WTC11 (cell line): ENCODE results near the gene SGCA. TPM values are rescaled to one million over a fixed set of nuclear protein-coding genes. Genes with fewer than 3 reads are reported as not detected.

Experiments used
- ATAC-seq: fragments of 200-7000 bp; cut with Tn5 transposase; 2 replicates; pipeline ENCODE4 v1.10.0; 2021; ENCODE audit warnings: mild to moderate bottlenecking, moderate library complexity
- CTCF ChIA-PET: fragments of 300-600 bp; sonication (Branson Sonifier 250); formaldehyde crosslinking; loops from one replicate; lab custom pipeline; 2021; ENCODE audit warnings: antibody characterized with exemption; lab: Charles Lee
- POLR2A ChIA-PET: fragments of 350-600 bp; sonication (Branson Sonifier 250); formaldehyde crosslinking; loops from one replicate; lab custom pipeline; 2021; ENCODE audit warnings: antibody characterized with exemption; lab: Charles Lee
- DNase-seq: peaks from one replicate; pipeline ENCODE4 v3.0.0; 2021; ENCODE audit warnings: low spot score
- H3K27ac Mint-ChIP-seq: 2 replicates; pipeline ENCODE4 v1.8.0; 2021; ENCODE audit warnings: mixed read lengths
- H3K27me3 Mint-ChIP-seq: 2 replicates; pipeline ENCODE4 v1.8.0; 2021; ENCODE audit warnings: low read depth, mild to moderate bottlenecking, moderate library complexity, mixed read lengths
- H3K36me3 Mint-ChIP-seq: 2 replicates; pipeline ENCODE4 v1.8.0; 2021; ENCODE audit warnings: mixed read lengths
- H3K4me1 Mint-ChIP-seq: 2 replicates; pipeline ENCODE4 v1.8.0; 2022; ENCODE audit warnings: mixed read lengths
- H3K4me3 Mint-ChIP-seq: 2 replicates; pipeline ENCODE4 v1.8.0; 2021; ENCODE audit warnings: mild to moderate bottlenecking, moderate library complexity, mixed read lengths
- H3K9me3 Mint-ChIP-seq: 2 replicates; pipeline ENCODE4 v1.8.0; 2021; ENCODE audit warnings: mixed read lengths
- FOXP1 ChIP-seq: sonication (generic); formaldehyde crosslinking; IDR thresholded peaks from 2 replicates; pipeline ENCODE4 v1.8.0; 2022; ENCODE audit warnings: missing genetic modification reagents, mild to moderate bottlenecking, moderate library complexity, borderline replicate concordance
- GABPB1 ChIP-seq: sonication (generic); formaldehyde crosslinking; IDR thresholded peaks from 2 replicates; pipeline ENCODE4 v1.8.1; 2023; ENCODE audit warnings: mild to moderate bottlenecking, missing genetic modification reagents
- GRHL2 ChIP-seq: fragments of 250-450 bp; sonication (Bioruptor Pico); IDR thresholded peaks from 2 replicates; pipeline ENCODE4 v1.8.0; 2022; ENCODE audit warnings: mild to moderate bottlenecking, moderate library complexity; ENCODE audit not compliant: insufficient replicate concordance, severe bottlenecking
- JAZF1 ChIP-seq: fragments of 250-450 bp; sonication (Bioruptor Pico); IDR thresholded peaks from 2 replicates; pipeline ENCODE4 v1.9.0; 2021; ENCODE audit warnings: moderate library complexity, mild to moderate bottlenecking, inconsistent platforms
- NFATC4 ChIP-seq: fragments of 250-450 bp; sonication (Bioruptor Pico); IDR thresholded peaks from 2 replicates; pipeline ENCODE4 v1.9.0; 2021; ENCODE audit warnings: mild to moderate bottlenecking
- NR1H2 ChIP-seq: sonication (generic); formaldehyde crosslinking; IDR thresholded peaks from 2 replicates; pipeline ENCODE4 v1.9.0; 2021; ENCODE audit warnings: mild to moderate bottlenecking, moderate library complexity, missing genetic modification reagents
- RELA ChIP-seq: sonication (generic); formaldehyde crosslinking; IDR thresholded peaks from 2 replicates; pipeline ENCODE4 v1.8.1; 2022; ENCODE audit warnings: missing genetic modification reagents, mild to moderate bottlenecking, borderline replicate concordance
- SOX15 ChIP-seq: fragments of 250-450 bp; sonication (Bioruptor Pico); IDR thresholded peaks from 2 replicates; pipeline ENCODE4 v1.9.0; 2021; ENCODE audit warnings: mild to moderate bottlenecking
- TP53 ChIP-seq: sonication (generic); formaldehyde crosslinking; IDR thresholded peaks from 2 replicates; pipeline ENCODE4 v1.8.1; 2023; ENCODE audit warnings: mild to moderate bottlenecking, missing genetic modification reagents
- ZNF396 ChIP-seq: fragments of 250-450 bp; sonication (Bioruptor Pico); IDR thresholded peaks from 2 replicates; pipeline ENCODE4 v1.8.0; 2021; ENCODE audit warnings: mild to moderate bottlenecking, moderate library complexity, borderline replicate concordance
- ZNF416 ChIP-seq: fragments of 250-450 bp; sonication (Bioruptor Pico); IDR thresholded peaks from 2 replicates; pipeline ENCODE4 v1.9.0; 2021; ENCODE audit warnings: mild to moderate bottlenecking, inconsistent platforms
- ZNF423 ChIP-seq: fragments of 250-450 bp; sonication (Bioruptor Pico); IDR thresholded peaks from 2 replicates; pipeline ENCODE4 v2.1.2; 2022; ENCODE audit warnings: mild to moderate bottlenecking, moderate library complexity
- total RNA-seq: library from RNA; stranded (reverse); gene quantifications from 3 replicates; pipeline ENCODE4 v1.2.3, GENCODE V29; 2021
- TF ChIP-seq, protein P1 (sequence below): sonication (generic); formaldehyde crosslinking; IDR thresholded peaks from 2 replicates; pipeline ENCODE4 v1.8.0; 2022; ENCODE audit warnings: mild to moderate bottlenecking, missing genetic modification reagents
- TF ChIP-seq, protein P2 (sequence below): fragments of 250-450 bp; sonication (Bioruptor Pico); IDR thresholded peaks from 2 replicates; pipeline ENCODE4 v2.1.2; 2022; ENCODE audit warnings: mild to moderate bottlenecking, moderate library complexity
- TF ChIP-seq, protein P3 (sequence below): fragments of 250-450 bp; sonication (Bioruptor Pico); IDR thresholded peaks from 2 replicates; pipeline ENCODE4 v1.8.0; 2021; ENCODE audit warnings: mild to moderate bottlenecking
- TF ChIP-seq, protein P4 (sequence below): sonication (generic); formaldehyde crosslinking; IDR thresholded peaks from 2 replicates; pipeline ENCODE4 v1.8.0; 2023; ENCODE audit warnings: missing genetic modification reagents, mild to moderate bottlenecking, borderline replicate concordance
- TF ChIP-seq, protein P5 (sequence below): fragments of 250-450 bp; sonication (Bioruptor Pico); conservative IDR thresholded peaks from 2 replicates; pipeline ENCODE4 v1.9.0; 2021; ENCODE audit warnings: mild to moderate bottlenecking

The SGCA gene
- total RNA-seq, 1 experiment from 2014 or later: 1.0 TPM

DNA sequence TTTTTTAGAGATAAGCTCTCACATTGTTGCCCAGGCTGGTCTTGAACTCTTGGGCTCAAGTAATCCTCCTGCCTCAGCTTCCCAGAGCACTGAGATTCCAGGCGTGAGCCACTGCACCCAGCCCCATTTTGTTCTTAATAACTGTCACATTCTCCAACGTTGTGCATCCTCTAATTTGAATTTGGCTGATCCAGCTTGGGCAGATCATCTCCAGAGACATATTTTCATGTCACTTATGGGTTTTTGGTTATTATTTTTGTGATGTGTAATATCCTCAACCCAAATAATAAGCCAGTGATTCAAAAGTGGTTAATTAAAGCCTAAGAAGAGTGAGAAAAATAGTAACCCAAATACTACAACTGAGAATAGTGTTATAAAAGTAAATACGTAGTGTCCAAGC, 51.8 kb downstream of the SGCA start:
- peaks cover 23% of the 10 kb centered on the region for H3K4me1 Mint-ChIP-seq
- H3K36me3 Mint-ChIP-seq: no peaks in the 10 kb centered on the region
- ATAC-seq (no peak), DNase-seq (no peak)
- ChIA-PET CTCF (interaction anchor here (2.6 kb wide), 1 partner anchor 57 kb away, joined by 5 read pairs; the partner anchor contains the start of gene TMEM92), POLR2A (interaction anchor here (0.7 kb wide), 1 partner anchor 40 kb away, joined by 6 read pairs; no protein-coding TSS in a partner anchor)
- no peak overlapping the region for H3K27ac Mint-ChIP-seq
- no peaks in the 10 kb centered on the region for H3K9me3 Mint-ChIP-seq
- no peak overlapping the region for H3K4me3 Mint-ChIP-seq
- no peaks in the 10 kb centered on the region; the same call in 1 of the 2 replicates for H3K27me3 Mint-ChIP-seq
- TF ChIP-seq, protein P1, sequence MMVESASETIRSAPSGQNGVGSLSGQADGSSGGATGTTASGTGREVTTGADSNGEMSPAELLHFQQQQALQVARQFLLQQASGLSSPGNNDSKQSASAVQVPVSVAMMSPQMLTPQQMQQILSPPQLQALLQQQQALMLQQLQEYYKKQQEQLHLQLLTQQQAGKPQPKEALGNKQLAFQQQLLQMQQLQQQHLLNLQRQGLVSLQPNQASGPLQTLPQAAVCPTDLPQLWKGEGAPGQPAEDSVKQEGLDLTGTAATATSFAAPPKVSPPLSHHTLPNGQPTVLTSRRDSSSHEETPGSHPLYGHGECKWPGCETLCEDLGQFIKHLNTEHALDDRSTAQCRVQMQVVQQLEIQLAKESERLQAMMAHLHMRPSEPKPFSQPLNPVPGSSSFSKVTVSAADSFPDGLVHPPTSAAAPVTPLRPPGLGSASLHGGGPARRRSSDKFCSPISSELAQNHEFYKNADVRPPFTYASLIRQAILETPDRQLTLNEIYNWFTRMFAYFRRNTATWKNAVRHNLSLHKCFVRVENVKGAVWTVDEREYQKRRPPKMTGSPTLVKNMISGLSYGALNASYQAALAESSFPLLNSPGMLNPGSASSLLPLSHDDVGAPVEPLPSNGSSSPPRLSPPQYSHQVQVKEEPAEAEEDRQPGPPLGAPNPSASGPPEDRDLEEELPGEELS (CRISPR knock-in tag): no peak

DNA sequence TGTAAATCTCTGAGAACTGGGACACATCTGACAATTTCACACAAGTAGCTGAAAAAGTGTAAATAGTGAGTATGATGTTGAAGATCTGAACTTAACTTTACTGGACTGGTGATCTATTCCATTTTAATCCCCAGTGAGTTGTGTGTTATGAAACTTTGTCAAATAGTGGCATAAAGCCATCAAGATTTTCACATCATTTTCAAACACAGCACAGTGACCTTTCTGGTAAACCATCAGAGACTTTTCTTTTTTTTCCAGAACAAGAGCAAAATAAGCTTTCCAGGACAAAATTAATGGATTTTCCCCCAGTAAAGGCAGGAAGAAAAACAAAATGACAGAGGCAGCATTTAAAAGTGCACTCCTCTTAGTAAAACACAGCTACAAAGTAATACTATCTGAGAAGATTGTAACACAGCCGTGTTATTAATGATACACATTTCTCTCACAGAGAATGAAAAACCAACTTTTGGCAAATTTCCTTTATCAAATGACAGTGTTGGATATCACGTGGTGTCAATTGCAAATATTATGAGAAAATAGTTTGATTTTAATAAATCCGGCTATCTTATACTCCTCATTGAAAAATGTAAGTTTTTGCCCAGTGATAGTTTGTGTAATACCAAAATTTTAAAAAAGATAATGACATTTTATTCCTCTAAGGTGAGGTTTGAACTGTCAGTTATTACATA, 52.4 kb downstream of the SGCA start:
- no peaks in the 10 kb centered on the region for H3K9me3 Mint-ChIP-seq
- peaks cover 17% of the 10 kb centered on the region for H3K4me1 Mint-ChIP-seq
- ChIA-PET POLR2A (interaction anchor here (0.7 kb wide), 1 partner anchor 40 kb away, joined by 6 read pairs; no protein-coding TSS in a partner anchor), CTCF (interaction anchor here (0.9 to 4.3 kb wide), 3 partner anchors 17 to 56 kb away, joined by 3 to 25 read pairs (median 5); partner anchors contain the start of genes COL1A1 and TMEM92)
- no peak for DNase-seq
- no peaks in the 10 kb centered on the region; the same call in 1 of the 2 replicates for H3K27me3 Mint-ChIP-seq
- no peak overlapping the region for H3K27ac Mint-ChIP-seq
- no peak for TF ChIP-seq GABPB1 (CRISPR knock-in tag)
- TF ChIP-seq RELA: no peak
- no peak for TF ChIP-seq TP53 (CRISPR knock-in tag)
- TF ChIP-seq ZNF416 (CRISPR knock-in tag): no peak
- TF ChIP-seq, protein P2, sequence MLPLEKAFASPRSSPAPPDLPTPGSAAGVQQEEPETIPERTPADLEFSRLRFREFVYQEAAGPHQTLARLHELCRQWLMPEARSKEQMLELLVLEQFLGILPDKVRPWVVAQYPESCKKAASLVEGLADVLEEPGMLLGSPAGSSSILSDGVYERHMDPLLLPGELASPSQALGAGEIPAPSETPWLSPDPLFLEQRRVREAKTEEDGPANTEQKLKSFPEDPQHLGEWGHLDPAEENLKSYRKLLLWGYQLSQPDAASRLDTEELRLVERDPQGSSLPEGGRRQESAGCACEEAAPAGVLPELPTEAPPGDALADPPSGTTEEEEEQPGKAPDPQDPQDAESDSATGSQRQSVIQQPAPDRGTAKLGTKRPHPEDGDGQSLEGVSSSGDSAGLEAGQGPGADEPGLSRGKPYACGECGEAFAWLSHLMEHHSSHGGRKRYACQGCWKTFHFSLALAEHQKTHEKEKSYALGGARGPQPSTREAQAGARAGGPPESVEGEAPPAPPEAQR (CRISPR knock-in tag): no peak
- H3K4me3 Mint-ChIP-seq: no peak overlapping the region
- ATAC-seq: no peak
- H3K36me3 Mint-ChIP-seq: no peaks in the 10 kb centered on the region

DNA sequence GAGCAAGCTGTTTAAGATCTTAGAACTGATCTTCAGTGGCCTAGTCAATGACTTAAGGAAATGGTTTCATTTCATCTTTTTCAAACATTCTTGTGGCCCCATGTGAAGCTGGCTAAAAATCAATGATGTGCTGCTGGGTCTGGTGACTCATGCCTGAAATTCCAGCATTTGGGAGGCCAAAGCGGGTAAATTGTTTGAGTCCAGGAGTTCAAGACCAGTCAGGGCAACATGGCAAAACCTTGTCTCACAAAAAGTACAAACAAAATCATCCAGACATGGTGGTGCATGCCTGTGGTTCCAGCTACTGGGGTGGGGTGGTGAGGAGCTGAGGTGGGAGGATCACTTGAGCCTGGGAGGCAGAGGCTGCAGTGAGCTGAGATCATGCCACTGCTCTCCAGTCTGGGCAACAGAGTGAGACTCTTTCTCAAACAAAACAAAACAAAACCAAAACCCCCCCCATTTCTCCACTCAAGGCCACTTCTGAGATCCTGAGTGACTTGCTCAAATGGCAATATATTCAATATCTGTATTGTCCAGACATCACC, 53.0 kb downstream of the SGCA start:
- DNase-seq (no peak), ATAC-seq (no peak)
- no peaks in the 10 kb centered on the region for H3K36me3 Mint-ChIP-seq
- ChIA-PET CTCF (interaction anchor here (0.9 to 4.3 kb wide), 2 partner anchors 18 to 49 kb away, joined by 3 to 25 read pairs; partner anchors contain the start of gene COL1A1), POLR2A (no interaction called here)
- peaks cover 5% of the 10 kb centered on the region for H3K9me3 Mint-ChIP-seq
- H3K4me3 Mint-ChIP-seq: no peak overlapping the region
- H3K4me1 Mint-ChIP-seq: peaks cover 15% of the 10 kb centered on the region
- H3K27ac Mint-ChIP-seq: no peak overlapping the region
- H3K27me3 Mint-ChIP-seq: no peaks in the 10 kb centered on the region; the same call in 1 of the 2 replicates
- no peak for TF ChIP-seq FOXP1 (CRISPR knock-in tag)
- TF ChIP-seq NR1H2 (CRISPR knock-in tag): no peak
- no peak for TF ChIP-seq SOX15 (CRISPR knock-in tag)
- no peak for TF ChIP-seq ZNF416 (CRISPR knock-in tag)
- TF ChIP-seq ZNF396 (CRISPR knock-in tag): no peak
- TF ChIP-seq ZNF423: no peak
- no peak for TF ChIP-seq JAZF1 (CRISPR knock-in tag)
- TF ChIP-seq, protein P3, sequence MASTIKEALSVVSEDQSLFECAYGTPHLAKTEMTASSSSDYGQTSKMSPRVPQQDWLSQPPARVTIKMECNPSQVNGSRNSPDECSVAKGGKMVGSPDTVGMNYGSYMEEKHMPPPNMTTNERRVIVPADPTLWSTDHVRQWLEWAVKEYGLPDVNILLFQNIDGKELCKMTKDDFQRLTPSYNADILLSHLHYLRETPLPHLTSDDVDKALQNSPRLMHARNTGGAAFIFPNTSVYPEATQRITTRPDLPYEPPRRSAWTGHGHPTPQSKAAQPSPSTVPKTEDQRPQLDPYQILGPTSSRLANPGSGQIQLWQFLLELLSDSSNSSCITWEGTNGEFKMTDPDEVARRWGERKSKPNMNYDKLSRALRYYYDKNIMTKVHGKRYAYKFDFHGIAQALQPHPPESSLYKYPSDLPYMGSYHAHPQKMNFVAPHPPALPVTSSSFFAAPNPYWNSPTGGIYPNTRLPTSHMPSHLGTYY (CRISPR knock-in tag): no peak
- no peak for TF ChIP-seq NFATC4 (CRISPR knock-in tag)
- TF ChIP-seq GRHL2 (CRISPR knock-in tag): no peak
- TF ChIP-seq, protein P4, sequence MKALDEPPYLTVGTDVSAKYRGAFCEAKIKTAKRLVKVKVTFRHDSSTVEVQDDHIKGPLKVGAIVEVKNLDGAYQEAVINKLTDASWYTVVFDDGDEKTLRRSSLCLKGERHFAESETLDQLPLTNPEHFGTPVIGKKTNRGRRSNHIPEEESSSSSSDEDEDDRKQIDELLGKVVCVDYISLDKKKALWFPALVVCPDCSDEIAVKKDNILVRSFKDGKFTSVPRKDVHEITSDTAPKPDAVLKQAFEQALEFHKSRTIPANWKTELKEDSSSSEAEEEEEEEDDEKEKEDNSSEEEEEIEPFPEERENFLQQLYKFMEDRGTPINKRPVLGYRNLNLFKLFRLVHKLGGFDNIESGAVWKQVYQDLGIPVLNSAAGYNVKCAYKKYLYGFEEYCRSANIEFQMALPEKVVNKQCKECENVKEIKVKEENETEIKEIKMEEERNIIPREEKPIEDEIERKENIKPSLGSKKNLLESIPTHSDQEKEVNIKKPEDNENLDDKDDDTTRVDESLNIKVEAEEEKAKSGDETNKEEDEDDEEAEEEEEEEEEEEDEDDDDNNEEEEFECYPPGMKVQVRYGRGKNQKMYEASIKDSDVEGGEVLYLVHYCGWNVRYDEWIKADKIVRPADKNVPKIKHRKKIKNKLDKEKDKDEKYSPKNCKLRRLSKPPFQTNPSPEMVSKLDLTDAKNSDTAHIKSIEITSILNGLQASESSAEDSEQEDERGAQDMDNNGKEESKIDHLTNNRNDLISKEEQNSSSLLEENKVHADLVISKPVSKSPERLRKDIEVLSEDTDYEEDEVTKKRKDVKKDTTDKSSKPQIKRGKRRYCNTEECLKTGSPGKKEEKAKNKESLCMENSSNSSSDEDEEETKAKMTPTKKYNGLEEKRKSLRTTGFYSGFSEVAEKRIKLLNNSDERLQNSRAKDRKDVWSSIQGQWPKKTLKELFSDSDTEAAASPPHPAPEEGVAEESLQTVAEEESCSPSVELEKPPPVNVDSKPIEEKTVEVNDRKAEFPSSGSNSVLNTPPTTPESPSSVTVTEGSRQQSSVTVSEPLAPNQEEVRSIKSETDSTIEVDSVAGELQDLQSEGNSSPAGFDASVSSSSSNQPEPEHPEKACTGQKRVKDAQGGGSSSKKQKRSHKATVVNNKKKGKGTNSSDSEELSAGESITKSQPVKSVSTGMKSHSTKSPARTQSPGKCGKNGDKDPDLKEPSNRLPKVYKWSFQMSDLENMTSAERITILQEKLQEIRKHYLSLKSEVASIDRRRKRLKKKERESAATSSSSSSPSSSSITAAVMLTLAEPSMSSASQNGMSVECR (CRISPR knock-in tag): no peak
- TF ChIP-seq, protein P5, sequence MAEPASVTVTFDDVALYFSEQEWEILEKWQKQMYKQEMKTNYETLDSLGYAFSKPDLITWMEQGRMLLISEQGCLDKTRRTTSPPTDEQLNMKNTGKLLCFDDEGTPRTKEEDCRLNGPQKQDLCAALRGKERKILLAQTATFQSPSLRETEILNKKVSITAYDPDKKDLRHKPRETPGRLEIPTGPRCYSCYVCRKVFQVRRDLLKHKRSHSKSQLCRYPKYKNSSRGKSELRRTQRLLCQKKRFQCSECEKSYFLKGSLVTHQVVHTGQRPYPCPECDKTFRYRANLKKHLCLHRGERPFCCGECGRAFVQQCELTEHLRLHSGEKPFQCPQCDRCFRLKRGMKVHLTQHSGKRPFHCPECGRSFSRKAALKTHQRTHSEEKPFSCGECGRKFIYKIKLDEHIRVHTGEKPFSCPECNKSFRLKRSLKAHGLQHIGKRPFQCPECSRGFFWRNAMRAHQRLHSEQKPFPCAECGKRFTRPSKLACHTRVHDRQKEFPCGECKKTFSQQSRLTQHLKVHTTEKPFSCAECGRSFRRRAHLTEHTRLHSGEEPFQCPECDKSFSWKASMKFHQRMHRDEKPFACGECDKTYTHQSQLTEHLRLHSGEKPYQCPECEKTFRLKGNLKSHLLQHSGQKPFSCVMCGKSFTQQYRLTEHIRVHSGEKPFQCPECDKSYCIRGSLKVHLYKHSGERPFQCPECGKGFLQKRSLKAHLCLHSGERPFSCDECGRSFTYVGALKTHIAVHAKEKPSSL (CRISPR knock-in tag): no peak
